Right lobe of liver (tissue), 4 donors: ENCODE measurements around the gene CXXC1.

Source experiments
- POLR2A ChIP-seq: fragments of 450-650 bp; IDR thresholded peaks from one replicate; pipeline ENCODE4 v1.6.1; 2017; ENCODE audit warnings: antibody characterized with exemption, mild to moderate bottlenecking
- TF ChIP-seq, protein P1 (sequence below), 4 donors: fragments of 200-600 bp in 3 of 4; fragments of 450-650 bp in 1 of 4; IDR thresholded peaks; one replicate each; pipeline versions ENCODE4 v1.5.1 to v1.8.0; 2016 to 2022; ENCODE audit warnings: antibody characterized with exemption in 4 of 4, mild to moderate bottlenecking in 2 of 4
- donor health status: DM: no; HTN: no; CAD: no.
- donor health status: DM: no; HTN: no; CAD: no.
- donor health status: DM: no; HTN: yes; CAD: no.

DNA sequence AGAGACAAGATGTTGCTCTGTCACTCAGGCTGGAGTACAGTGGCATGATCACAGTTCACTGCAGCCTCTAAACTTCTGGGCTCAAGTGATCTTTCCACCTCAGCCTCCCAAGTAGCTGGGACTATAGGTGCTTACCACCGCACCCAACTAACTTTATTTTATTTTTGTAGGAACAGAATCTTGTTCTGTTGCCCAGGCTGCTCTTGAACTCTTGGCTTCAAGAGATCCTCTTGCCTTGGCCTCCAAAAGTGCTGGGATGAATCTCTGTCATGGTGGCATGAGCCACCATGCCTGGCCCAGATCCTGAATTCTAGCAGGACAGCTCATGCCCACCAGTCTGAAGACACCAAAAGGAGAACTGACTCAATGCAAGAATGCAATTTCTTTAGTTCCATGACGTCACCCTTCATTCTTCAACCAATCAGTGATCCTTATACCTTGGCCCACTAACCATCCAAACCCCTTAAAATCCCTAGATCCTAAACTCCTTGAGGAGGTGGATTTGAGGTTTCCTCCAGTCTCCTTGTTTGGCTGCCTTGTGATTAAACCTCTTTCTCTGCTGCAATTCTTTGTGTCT lies 25.6 kb upstream of the CXXC1 start:
- no peak for TF ChIP-seq POLR2A
- TF ChIP-seq, protein P1, sequence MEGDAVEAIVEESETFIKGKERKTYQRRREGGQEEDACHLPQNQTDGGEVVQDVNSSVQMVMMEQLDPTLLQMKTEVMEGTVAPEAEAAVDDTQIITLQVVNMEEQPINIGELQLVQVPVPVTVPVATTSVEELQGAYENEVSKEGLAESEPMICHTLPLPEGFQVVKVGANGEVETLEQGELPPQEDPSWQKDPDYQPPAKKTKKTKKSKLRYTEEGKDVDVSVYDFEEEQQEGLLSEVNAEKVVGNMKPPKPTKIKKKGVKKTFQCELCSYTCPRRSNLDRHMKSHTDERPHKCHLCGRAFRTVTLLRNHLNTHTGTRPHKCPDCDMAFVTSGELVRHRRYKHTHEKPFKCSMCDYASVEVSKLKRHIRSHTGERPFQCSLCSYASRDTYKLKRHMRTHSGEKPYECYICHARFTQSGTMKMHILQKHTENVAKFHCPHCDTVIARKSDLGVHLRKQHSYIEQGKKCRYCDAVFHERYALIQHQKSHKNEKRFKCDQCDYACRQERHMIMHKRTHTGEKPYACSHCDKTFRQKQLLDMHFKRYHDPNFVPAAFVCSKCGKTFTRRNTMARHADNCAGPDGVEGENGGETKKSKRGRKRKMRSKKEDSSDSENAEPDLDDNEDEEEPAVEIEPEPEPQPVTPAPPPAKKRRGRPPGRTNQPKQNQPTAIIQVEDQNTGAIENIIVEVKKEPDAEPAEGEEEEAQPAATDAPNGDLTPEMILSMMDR (IDR thresholded peaks at IDR 0.05) = no peak
